Measurements from ENCODE around the gene MLYCD. TPM values are rescaled to one million over a fixed set of nuclear protein-coding genes. Genes with fewer than 3 reads are reported as not detected.

Gene MLYCD
- polyA plus RNA-seq, 1 donor (not counting 4 experiments of a cell fraction or from before 2014, with no cell fraction given): 1.2 TPM

- Histone ChIP-seq H3K9me3 (ENCODE audit: control insufficient read depth, low read depth, low read length) (no peaks in the 10 kb centered on the region), H3K36me3 (ENCODE audit: control insufficient read depth in 2 of 2, extremely low read depth in 1 of 2, insufficient read depth in 2 of 2, low read length in 2 of 2) (no peaks in the 10 kb centered on the region), H3K4me1 (ENCODE audit: control insufficient read depth, extremely low read depth, insufficient read depth, low read length) (peaks cover 19% of the 10 kb centered on the region), H3K4me2 (ENCODE audit: control insufficient read depth, extremely low read depth, insufficient read depth, low read depth, low read length) (peak overlapping the region; percentile 86), H3K4me3 (ENCODE audit: control insufficient read depth in 2 of 3, extremely low read depth in 1 of 3, insufficient read depth in 2 of 3, low read depth in 1 of 3, low read length in 3 of 3) (peak overlapping the region; percentile 46 to 62 (median 59)), H3K27ac (ENCODE audit: control insufficient read depth, insufficient read depth, low read length) (peak overlapping the region; percentile 85), H3K9me1 (ENCODE audit: control insufficient read depth, extremely low read depth, insufficient read depth, low read length) (no peaks in the 10 kb centered on the region), H4K20me1 (ENCODE audit: control insufficient read depth, extremely low read depth, insufficient read depth, low read length) (no peaks in the 10 kb centered on the region), H3K27me3 (ENCODE audit: control insufficient read depth, extremely low read depth, insufficient read depth, low read length) (no peaks in the 10 kb centered on the region), H2AFZ (ENCODE audit: control insufficient read depth, low read length) (peak overlapping the region; percentile 93), H3K79me2 (ENCODE audit: control insufficient read depth, insufficient read depth, low read length) (no peaks in the 10 kb centered on the region), H3K9ac (ENCODE audit: control insufficient read depth, extremely low read depth, insufficient read depth, low read length) (peak overlapping the region; percentile 85)
- dilution Hi-C loops (cut with MboI; ENCODE audit: extremely low pct_ligation_motif_present, low sequenced_read_pairs): no loop called here
- FAIRE-seq (no peak), DNase-seq (ENCODE audit: low read depth, low spot score) (no peak)
- TF ChIP-seq CTCF (optimal IDR thresholded peaks at IDR 0.05 in 1 of 3, IDR thresholded peaks at IDR 0.05 in 1 of 3, conservative IDR thresholded peaks at IDR 0.05 in 1 of 3; ENCODE audit: extremely low read depth in 1 of 3, insufficient read depth in 2 of 3, low read length in 3 of 3) (no peak), EZH2 (IDR thresholded peaks at IDR 0.05; ENCODE audit: low read length) (no peak)
Measured at GRCh38 chr16:83952587-83952939, 53.6 kb downstream of the MLYCD start.

GRCh38 chr16:83952940-83953795 lies 54.3 kb downstream of the MLYCD start, which contains the start of gene OSGIN1:
Gene OSGIN1 (plus strand): TSS chr16:83953240. CDS start chr16:83957672, 4,432 bp downstream.
- dilution Hi-C loops (cut with MboI; ENCODE audit: extremely low pct_ligation_motif_present, low sequenced_read_pairs): no loop called here
- Histone ChIP-seq H3K9ac (ENCODE audit: control insufficient read depth, extremely low read depth, insufficient read depth, low read length) (peak within 1 kb of the TSS; percentile 85), H3K4me2 (ENCODE audit: control insufficient read depth, extremely low read depth, insufficient read depth, low read depth, low read length) (peak within 1 kb of the TSS; percentile 86), H3K36me3 (ENCODE audit: control insufficient read depth in 2 of 2, extremely low read depth in 1 of 2, insufficient read depth in 2 of 2, low read length in 2 of 2) (peaks cover 0 to under 1% of the 10 kb centered on the region in 2 experiments), H3K9me3 (ENCODE audit: control insufficient read depth, low read depth, low read length) (no peaks in the 10 kb centered on the region), H2AFZ (ENCODE audit: control insufficient read depth, low read length) (peak within 1 kb of the TSS; percentile 93), H3K79me2 (ENCODE audit: control insufficient read depth, insufficient read depth, low read length) (no peaks in the 10 kb centered on the region), H3K4me1 (ENCODE audit: control insufficient read depth, extremely low read depth, insufficient read depth, low read length) (peaks cover 19% of the 10 kb centered on the region), H3K27me3 (ENCODE audit: control insufficient read depth, extremely low read depth, insufficient read depth, low read length) (no peaks in the 10 kb centered on the region), H4K20me1 (ENCODE audit: control insufficient read depth, extremely low read depth, insufficient read depth, low read length) (no peaks in the 10 kb centered on the region), H3K4me3 (ENCODE audit: control insufficient read depth in 2 of 3, extremely low read depth in 1 of 3, insufficient read depth in 2 of 3, low read depth in 1 of 3, low read length in 3 of 3) (peak within 1 kb of the TSS; percentile 62 to 80 (median 78)), H3K9me1 (ENCODE audit: control insufficient read depth, extremely low read depth, insufficient read depth, low read length) (no peaks in the 10 kb centered on the region), H3K27ac (ENCODE audit: control insufficient read depth, insufficient read depth, low read length) (peak within 1 kb of the TSS; percentile 85)
- FAIRE-seq (no peak), DNase-seq (ENCODE audit: low read depth, low spot score) (peak; percentile 23)
- no peak for TF ChIP-seq CTCF (optimal IDR thresholded peaks at IDR 0.05 in 1 of 3, IDR thresholded peaks at IDR 0.05 in 1 of 3, conservative IDR thresholded peaks at IDR 0.05 in 1 of 3; ENCODE audit: extremely low read depth in 1 of 3, insufficient read depth in 2 of 3, low read length in 3 of 3)
- TF ChIP-seq EZH2 (IDR thresholded peaks at IDR 0.05; ENCODE audit: low read length): no peak
